Left ventricle myocardium inferior (tissue), 1 donor: ENCODE measurements around the gene PPM1L. TPM values are rescaled to one million over a fixed set of nuclear protein-coding genes. Genes with fewer than 3 reads are reported as not detected.

ENCODE experiments used
- DNase-seq: peaks from one replicate; pipeline ENCODE4 v3.0.0-alpha.2; 2020
- H3K27ac ChIP-seq: fragments of 200-600 bp; replicated peaks from 2 replicates; pipeline ENCODE4 v1.8.0; 2021
- H3K27me3 ChIP-seq: fragments of 200-600 bp; 2 replicates; pipeline ENCODE4 v1.8.0; 2021; ENCODE audit warnings: low read depth
- H3K36me3 ChIP-seq: fragments of 200-600 bp; 2 replicates; pipeline ENCODE4 v1.8.0; 2021
- H3K4me1 ChIP-seq: fragments of 200-600 bp; 2 replicates; pipeline ENCODE4 v1.8.0; 2021
- H3K4me3 ChIP-seq: fragments of 200-600 bp; 2 replicates; pipeline ENCODE4 v1.8.0; 2021; ENCODE audit warnings: mild to moderate bottlenecking, moderate library complexity
- H3K9me3 ChIP-seq: fragments of 200-600 bp; replicated peaks from 2 replicates; pipeline ENCODE4 v1.8.0; 2021
- CTCF ChIP-seq: fragments of 200-600 bp; IDR thresholded peaks from 2 replicates; pipeline ENCODE4 v1.8.0; 2021; ENCODE audit warnings: antibody characterized with exemption, mild to moderate bottlenecking, borderline replicate concordance
- intact Hi-C: fragments of 100-400 bp; cut with micrococcal nuclease; formaldehyde crosslinking; loops from one replicate; pipeline ENCODE4 v1.11.0; 2022
- total RNA-seq: library from RNA; stranded (reverse); fragmentation: NEBNext Ultra II Directional; extraction: Animal tissue kit (Norgen Biotek cat#: 25700); gene quantifications from one replicate; pipeline ENCODE4 v1.2.1, GENCODE V29; 2021
- donor health status: DM: no; HTN: yes; CAD: no; lungs with severe emphysema.

Gene PPM1L
- total RNA-seq, 1 donor from 2014 or later, result 51.1 TPM

DNA sequence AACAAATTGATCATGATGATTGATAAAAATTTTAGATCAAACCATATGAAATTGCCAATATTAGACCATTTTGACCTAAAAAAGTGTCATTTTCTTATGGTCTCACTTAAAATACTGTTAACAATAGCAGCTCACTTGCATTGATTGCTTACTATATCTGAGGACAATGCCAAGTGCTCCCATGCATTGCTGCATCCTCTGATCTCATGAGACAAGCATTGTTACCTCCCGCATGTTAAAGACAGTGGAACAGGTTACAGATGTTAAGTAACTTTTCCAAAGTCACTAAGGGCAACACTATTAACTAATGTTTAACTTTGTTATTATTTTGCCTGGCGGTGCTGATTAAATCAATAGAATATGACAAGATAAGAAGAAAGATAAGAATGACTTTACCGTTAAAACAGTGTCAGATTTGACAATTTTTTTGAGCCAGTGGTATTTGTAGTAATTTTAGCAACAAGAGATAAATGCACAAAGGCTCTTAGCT lies 69.3 kb downstream of the PPM1L start:
- intact Hi-C loops, result no loop called here
- Histone ChIP-seq H3K4me1 (peaks cover 63% of the 10 kb centered on the region), H3K27ac (no peak overlapping the region)

GRCh38 chr3:160826408-160826807 lies 70.4 kb downstream of the PPM1L start:
- no peaks in the 10 kb centered on the region for H3K9me3 ChIP-seq
- no peak for DNase-seq
- H3K4me3 ChIP-seq, result no peak overlapping the region
- peaks cover 72% of the 10 kb centered on the region for H3K4me1 ChIP-seq
- H3K27ac ChIP-seq, result no peak overlapping the region
- intact Hi-C loops, result no loop called here
- H3K27me3 ChIP-seq, result no peaks in the 10 kb centered on the region
- H3K36me3 ChIP-seq, result no peaks in the 10 kb centered on the region
- TF ChIP-seq CTCF, result no peak

More for the DNA sequence above, 69.3 kb downstream of the PPM1L start:
- Histone ChIP-seq H3K36me3 (no peaks in the 10 kb centered on the region), H3K9me3 (no peaks in the 10 kb centered on the region), H3K4me3 (no peak overlapping the region), H3K27me3 (no peaks in the 10 kb centered on the region)
- no peak for DNase-seq
- TF ChIP-seq CTCF, result no peak

GRCh38 chr3:160826991-160827390 lies 71.0 kb downstream of the PPM1L start:
- Histone ChIP-seq H3K27me3 (no peaks in the 10 kb centered on the region), H3K36me3 (no peaks in the 10 kb centered on the region), H3K9me3 (no peaks in the 10 kb centered on the region), H3K4me3 (no peak overlapping the region), H3K4me1 (peaks cover 73% of the 10 kb centered on the region), H3K27ac (no peak overlapping the region)
- TF ChIP-seq CTCF, result no peak
- DNase-seq, result no peak
- intact Hi-C loops, result no loop called here

DNA sequence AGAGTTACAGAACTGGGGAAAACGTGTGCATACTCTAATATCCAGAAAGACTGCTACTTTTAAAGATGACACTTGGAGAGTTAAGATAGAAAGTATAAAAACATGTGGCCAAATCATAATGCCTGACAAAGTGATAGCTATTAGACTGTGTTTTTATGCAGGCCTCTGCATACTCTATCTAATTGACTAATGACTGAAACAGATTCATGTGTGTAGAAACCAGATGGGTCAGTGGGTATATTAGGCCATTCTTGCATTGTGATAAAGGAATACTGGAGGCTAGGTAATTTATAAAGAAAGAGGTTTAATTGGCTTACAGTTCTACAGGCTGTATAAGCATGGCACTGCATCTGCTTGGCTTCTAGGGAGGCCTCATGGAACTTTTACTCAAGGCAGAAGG lies 71.5 kb downstream of the PPM1L start:
- Histone ChIP-seq H3K4me1 (peaks cover 73% of the 10 kb centered on the region), H3K9me3 (no peaks in the 10 kb centered on the region), H3K4me3 (no peak overlapping the region), H3K36me3 (no peaks in the 10 kb centered on the region), H3K27ac (no peak overlapping the region), H3K27me3 (no peaks in the 10 kb centered on the region)
- no peak for TF ChIP-seq CTCF
- DNase-seq, result no peak
- intact Hi-C loops, result no loop called here

GRCh38 chr3:160828880-160829279 lies 72.8 kb downstream of the PPM1L start:
- no peak overlapping the region for H3K4me3 ChIP-seq
- H3K27ac ChIP-seq, result no peak overlapping the region
- H3K9me3 ChIP-seq, result peaks cover 3% of the 10 kb centered on the region
- peaks cover 67% of the 10 kb centered on the region for H3K4me1 ChIP-seq
- no peaks in the 10 kb centered on the region for H3K36me3 ChIP-seq
- no peaks in the 10 kb centered on the region for H3K27me3 ChIP-seq
- DNase-seq, result no peak
- TF ChIP-seq CTCF, result no peak
- intact Hi-C loops, result no loop called here
